NCI-H1436 (cell line): Measurements from ENCODE around the gene RBFOX2.
"Not testable (repeated sequence)": the region's sequence is repeated elsewhere in the genome, so short reads cannot be mapped to it uniquely, and the experiment has no call there.

ENCODE experiments used
- DNase-seq: peaks from one replicate; lab custom pipeline; 2025; lab: John Stamatoyannopoulos, UW

The RBFOX2 gene

GRCh38 chr22:35734517-35734827, 294.2 kb downstream of the RBFOX2 start:
- DNase-seq: no peak

GRCh38 chr22:35733791-35734516, 294.7 kb downstream of the RBFOX2 start:
- DNase-seq: no peak

DNA sequence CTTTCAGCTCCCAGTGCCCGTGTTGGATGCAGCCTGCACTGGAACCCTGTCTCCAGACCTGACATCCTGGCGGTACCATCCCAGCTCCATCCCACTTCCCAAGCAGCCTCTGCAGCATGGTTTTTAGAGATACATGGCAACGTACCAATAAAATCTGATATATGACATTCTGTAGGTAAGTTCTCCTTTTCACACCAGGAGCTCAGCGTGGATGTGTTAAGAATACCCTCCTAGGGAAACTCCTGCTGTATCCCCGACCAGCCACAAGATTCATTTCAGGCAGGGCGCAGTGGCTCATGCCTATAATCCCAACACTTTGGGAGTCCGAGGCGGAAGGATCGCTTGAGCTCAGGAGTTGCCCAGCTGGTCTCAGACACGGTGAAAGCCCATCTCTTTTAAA, 295.6 kb downstream of the RBFOX2 start:
- DNase-seq: no peak

DNA sequence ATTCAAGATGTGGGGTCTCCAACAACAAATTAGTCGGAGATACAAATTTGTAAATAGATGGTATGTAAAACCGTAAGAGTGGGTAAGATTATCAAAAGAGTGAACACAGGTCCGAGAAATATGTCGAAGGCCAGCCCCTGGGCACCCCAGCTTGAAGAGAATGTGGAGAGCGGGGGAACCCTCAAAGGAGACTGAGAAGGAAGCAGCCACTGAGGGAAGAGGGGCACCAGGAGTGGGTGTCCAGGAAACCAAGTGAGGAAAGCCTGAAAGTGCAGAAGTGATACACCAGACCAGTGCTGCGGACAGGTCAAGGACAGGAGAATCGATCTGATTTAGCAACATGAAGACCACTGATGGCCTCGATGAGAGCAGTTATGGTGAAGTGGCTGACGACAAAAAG, 296.5 kb downstream of the RBFOX2 start:
- DNase-seq: no peak

DNA sequence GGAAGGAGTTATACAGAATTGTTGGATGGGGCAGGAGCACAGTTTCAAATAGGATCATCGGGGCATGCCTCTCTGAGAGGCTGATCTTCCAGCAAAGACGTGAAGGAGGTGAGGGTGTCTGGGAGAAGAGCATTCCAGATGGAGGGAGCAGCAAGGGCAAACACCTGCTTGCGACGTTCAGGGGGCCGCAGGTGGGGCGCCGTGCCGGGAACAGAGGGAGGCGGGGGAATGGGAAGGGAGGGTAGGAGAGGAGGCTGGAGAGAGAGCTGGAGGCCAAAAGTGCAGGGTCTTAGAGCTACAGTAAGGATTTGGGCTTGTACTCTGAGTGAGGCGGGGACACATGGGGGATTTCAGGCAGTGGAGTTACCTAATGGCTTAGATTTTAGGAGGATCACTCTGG, 297.3 kb downstream of the RBFOX2 start:
- no peak for DNase-seq

GRCh38 chr22:35729309-35729698, 299.3 kb downstream of the RBFOX2 start:
- no peak for DNase-seq

DNA sequence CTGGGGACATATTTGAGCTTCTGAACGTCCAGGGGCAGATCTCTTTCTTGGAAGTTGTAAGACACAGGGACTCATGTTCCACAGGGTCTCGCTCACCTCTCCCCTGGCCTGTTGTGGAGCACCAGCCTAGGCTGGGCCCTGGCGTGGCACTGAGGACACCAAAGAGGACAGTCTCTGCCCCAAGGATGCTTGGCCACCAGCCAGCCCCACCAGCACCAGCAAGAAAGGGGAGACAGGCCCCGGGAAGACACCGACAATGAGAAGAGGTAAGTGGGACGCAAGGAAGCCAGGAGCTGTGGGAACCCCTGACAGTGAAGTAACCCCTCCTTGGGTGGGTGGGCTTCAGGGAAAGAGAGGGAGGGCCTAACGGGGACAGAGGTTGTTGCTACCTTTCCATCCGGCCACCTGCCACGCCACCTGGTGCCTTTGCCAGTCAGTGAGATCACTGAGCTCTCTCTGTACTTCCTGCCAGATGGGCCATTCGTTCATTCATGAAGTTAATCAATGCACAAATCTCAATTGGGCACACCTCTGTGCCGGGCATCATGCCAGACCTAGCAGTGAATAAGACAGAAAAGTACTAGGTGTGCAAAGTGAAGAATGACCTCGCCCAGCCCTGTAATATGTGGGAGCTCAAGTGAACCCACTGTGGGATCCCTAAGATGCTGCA, 299.9 kb downstream of the RBFOX2 start:
- DNase-seq: peak; percentile 44

DNA sequence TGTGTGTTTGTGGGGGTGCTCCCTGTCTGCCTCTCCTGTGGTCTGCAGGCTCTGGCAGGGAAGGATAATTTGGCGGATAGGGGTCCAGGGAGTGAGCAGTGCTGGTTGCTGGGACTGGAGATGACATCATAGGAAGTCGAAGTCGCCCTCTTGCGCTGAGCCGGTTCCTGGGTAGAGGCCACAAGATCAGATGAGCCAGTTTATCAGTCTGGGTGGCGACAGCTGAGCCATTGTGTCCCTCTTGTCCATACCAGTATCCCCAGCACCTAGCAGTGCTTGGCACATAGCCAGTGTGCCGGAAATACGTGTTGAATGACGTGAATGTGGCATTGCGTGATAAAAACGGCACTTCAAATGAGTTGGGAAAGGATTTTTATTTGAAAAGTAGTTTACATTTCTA, 301.2 kb downstream of the RBFOX2 start:
- no peak for DNase-seq

GRCh38 chr22:35726933-35727332, 301.7 kb downstream of the RBFOX2 start:
- DNase-seq: no peak

GRCh38 chr22:35726398-35726797, 302.2 kb downstream of the RBFOX2 start:
- DNase-seq: no peak

GRCh38 chr22:35725521-35725920, 303.1 kb downstream of the RBFOX2 start:
- DNase-seq: no peak

DNA sequence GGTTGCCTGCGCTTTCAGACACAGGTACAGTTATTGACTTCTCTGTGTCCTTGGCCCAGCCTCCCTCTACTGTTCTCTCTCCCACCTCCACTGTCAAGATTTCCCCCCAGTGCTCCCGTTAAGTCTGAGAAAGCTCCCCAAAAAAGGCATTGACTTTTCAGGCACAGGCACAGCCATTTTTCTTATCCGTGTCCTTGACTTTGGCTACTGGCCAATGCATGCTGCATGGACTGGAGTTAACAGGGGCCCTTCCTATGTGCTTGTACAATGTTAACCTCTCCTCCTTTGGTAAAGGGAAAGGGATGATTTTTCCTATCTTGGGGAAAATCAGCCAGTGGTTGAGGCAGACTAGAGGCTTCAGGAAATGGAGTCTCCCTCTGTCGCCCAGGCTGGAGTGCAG, 306.7 kb downstream of the RBFOX2 start:
- DNase-seq: no peak

DNA sequence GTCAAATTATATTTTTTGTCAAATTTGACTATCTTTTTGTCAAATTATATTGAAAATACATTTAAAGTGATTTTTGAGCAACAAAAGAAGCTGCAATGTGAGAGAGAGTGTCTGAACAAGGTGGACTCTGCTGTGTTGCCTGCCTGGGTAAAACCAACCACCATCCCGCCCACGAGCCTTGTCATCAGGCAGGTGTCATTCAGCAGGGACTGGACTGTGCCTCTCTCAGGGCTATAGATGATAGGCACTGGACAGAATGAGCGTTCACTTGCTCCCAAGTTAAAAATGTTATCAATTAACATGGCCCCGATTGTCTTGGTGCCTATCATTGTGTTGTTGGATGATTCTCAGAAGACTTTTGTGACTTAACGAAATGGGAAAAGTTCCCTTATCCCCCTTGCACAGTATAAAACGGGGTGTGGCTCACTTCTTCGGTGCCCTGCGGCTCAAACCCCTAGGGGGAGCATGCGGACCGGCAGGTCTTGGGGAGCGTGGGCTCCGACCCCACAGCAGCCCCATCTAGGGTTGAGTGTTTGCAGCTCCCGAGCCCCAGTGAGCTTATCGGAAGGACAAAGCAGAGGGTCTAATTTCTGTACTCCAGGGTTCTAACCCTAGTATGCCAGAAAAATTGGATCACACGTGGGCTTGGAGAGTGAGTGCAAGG, 309.3 kb downstream of the RBFOX2 start:
- no peak for DNase-seq

- no peak for DNase-seq
These were observed 311.1 kb downstream of the RBFOX2 start, which contains the start of gene APOL5 for GRCh38 chr22:35717572-35717971. APOL5 (plus strand) TSS chr22:35717872; CDS start chr22:35717872, 0 bp downstream.

DNA sequence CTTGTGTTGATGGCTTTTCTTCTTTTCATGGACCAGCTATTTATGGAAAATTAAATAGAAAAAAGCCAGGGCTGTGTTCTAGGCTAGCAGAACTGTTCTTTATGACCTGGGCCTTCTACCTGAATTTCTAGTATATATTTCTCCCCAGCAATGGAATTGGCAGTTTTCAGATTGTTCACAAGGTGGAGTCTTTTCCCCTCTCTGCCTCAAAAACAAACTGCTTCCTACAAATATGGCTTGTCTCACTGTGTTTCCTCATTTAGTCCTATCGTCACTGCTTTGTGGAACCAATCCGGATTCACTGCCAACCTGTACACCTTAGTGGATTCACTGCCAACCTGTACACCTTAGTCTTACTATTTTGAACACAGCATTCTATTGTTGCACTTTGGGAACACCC, 316.0 kb downstream of the RBFOX2 start:
- DNase-seq: no peak

GRCh38 chr22:35711336-35711735, 317.3 kb downstream of the RBFOX2 start:
- DNase-seq: no peak

DNA sequence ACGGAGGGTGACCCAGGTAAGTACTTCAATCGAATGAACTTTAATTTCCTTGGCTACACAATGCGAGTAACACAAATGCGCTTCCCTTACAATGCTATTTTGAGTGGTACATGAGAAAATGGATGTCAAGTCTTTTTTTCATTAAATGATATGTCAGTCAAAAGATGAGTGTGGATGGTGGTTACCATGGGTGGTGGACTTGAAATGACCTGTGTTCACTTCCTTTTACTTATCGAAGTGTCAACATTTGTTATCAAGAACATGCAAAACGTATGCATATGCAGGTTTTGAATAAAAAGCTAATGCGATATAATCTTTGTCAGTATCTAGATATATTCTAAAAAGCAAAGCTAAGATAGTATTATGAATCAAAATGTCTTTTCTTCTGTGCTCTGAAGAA, 319.7 kb downstream of the RBFOX2 start:
- no peak for DNase-seq

- DNase-seq: no peak
These were observed 320.2 kb downstream of the RBFOX2 start for GRCh38 chr22:35708453-35708852.

DNA sequence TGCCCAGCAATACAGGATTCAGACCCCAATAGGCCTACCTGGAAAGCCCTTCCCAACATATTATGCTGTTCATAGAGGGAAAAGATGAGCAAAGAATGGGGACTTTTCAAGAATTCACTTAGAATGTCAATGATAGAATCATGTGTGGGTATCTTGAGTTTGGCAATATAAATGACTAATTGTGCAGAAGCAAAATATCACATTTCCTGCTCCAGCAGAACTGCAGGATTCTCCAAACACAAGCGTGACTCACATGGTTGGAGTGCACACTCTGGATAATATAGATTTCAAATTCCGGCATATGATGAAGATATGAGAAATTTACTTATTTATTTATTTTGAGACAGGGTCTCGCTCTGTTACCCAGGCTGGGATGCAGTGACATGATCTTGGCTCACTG, 323.5 kb downstream of the RBFOX2 start:
- DNase-seq: no peak

DNA sequence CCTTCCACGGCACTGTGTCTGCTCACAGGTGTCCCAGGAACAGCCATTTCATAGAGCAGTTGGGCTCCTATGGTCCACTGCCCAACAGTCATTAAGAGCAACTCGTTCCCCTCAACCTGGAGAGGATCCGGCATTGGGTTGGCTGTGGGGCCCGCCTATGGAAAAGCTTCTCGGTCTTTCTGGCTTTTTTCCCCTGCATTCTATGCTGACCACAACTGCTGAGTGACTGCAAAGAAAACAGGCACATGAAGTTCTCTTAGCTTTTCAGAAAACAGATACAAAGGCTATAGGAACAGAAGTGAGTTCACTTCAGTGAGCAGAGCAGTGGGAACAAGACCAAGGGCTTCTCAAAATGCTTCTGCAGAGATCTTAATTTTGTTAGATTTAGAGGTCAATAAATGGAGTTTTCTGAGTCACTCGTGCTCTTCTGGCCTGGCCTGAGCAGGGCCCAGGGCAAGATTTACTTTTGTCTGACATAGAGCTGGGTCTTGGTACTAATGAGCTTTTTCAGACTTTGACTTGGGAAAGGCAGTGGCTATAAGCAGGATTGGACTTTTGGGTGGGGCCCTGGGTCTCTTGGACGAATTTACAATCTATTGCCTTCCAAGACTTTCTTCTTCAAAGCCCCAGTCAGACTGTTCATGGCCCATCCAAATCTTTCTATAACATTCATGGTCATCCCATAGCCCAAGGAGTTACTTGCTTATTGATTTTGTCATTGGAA, 324.6 kb downstream of the RBFOX2 start:
- no peak for DNase-seq

DNA sequence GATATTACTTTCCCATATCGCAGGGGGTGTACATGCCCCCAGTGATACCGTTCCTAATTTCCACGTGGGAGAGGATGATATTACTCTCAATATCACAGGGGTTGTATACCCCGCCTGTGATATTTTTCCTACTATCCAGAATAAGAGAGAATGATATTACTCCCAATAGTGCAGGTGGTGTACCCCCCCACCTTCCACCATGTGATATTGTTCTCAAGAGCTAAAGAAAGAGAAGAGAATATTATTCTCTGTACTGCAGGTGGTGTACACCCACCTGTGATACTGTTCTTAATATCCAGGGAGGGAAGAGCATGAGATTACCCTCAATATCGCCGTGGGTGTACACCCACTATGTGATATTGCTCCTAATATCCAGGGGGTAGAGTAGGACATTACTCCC, 328.8 kb downstream of the RBFOX2 start:
- not testable (repeated sequence) for DNase-seq

DNA sequence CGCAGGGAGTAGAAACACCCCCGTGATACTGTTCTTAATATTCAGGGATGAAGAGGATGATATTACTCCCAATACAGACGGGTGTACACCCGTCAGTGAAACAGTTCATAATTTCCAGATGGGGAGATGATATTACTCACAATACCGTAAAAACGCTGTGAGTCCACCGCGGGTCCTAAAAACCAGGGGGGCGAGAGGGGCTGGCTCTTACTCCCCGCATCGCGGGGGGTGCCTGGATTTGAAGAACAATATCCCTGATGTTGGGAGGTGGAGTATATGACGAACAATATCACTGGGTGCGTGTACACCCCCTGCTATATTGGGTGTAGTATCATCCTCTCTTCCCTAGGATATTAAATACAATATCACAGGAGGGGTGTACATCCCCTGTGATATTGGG, 331.5 kb downstream of the RBFOX2 start:
- no peak for DNase-seq

GRCh38 chr22:35695202-35695601, 333.4 kb downstream of the RBFOX2 start:
- no peak for DNase-seq
